Measurements from ENCODE around the gene AVPI1.

DNA sequence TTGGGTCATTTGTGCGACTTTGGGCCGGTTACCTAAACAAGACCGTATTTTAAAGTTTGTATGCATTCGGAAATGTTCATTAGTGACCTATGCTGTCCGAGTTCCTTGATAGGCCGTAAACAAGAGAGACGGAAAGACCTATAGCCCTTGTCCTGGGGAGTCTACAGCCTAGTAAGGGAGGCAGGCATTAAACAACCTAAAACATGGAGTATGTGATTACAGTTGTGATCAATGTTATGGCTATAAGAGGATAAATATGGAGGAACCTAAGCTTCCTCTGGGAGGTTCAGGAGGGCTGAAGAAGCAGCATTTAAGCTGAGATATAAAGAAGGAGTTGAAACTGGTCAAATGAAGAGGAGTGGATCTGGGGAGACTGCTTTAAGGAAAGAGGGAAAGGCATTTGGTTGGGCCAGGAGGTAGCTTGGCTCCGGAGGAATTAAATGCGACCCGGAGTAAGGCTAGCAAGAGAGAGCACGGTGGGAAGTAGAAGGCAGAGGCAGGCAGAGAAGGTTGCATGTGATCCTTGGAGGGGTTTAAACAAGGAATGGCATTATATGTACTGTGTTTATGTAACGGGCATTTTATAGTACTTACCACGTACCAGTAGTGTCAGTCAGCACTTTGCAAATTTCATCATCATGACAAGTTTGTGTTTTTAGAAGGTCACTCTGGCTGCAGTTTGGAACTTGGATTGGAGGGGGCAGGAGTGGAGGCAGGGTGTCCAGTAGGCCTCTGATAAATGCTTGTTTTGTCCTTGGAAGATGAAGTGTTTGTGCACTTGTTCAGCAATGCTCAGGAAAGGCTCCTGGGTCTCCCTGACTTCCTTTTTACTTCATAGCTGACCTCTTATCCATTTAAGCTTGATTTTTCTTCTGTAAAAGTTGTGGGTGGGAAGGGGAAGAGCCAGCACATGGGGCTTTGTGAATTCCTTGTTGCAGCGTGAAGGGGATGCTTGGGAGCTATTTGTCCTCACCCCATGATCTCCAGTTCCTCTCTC lies 1.0 kb upstream of the AVPI1 start:
- no peak for TF ChIP-seq POLR2AphosphoS5 (IDR thresholded peaks at IDR 0.05; ENCODE audit: low read depth, low read length)
- TF ChIP-seq POLR2A (IDR thresholded peaks at IDR 0.05; ENCODE audit: low read depth, low read length): no peak
- no peak for TF ChIP-seq TAF1 (IDR thresholded peaks at IDR 0.05; ENCODE audit: borderline replicate concordance, low read depth, low read length)

Measured in GM12892 (cell line).